Kidney (tissue), 14 donors: Measurements from ENCODE around the gene KRT1. TPM values are rescaled to one million over a fixed set of nuclear protein-coding genes. Genes with fewer than 3 reads are reported as not detected.

Experiments used
- DNase-seq, 5 donors: peaks; one replicate each; pipeline ENCODE4 v3.0.0-alpha.2; 2013 to 2020
- FAIRE-seq: peaks from 2 replicates; lab custom pipeline; 2012; peaks lifted over from hg19 to GRCh38; lab: Jason Lieb, UNC
- H3K27ac ChIP-seq, 2 donors: one replicate each; pipeline ENCODE4 v1.7.0; 2013; ENCODE audit warnings: low read depth in 2 of 2, low read length in 2 of 2, inconsistent platforms in 1 of 2
- H3K27me3 ChIP-seq: one replicate; pipeline ENCODE4 v1.7.1; 2013; ENCODE audit warnings: low read length, inconsistent platforms; ENCODE audit not compliant: control insufficient read depth, insufficient read depth
- H3K36me3 ChIP-seq, 3 donors: one replicate each; pipeline versions ENCODE4 v1.7.0 to v1.7.1; 2013; ENCODE audit warnings: low read length in 3 of 3, control low read depth in 1 of 3, inconsistent platforms in 1 of 3; ENCODE audit not compliant: insufficient read depth in 3 of 3, control insufficient read depth in 2 of 3
- H3K4me1 ChIP-seq, 3 donors: one replicate each; pipeline versions ENCODE4 v1.7.0 to v1.7.1; 2013; ENCODE audit warnings: low read length in 3 of 3, inconsistent platforms in 1 of 3, low read depth in 1 of 3; ENCODE audit not compliant: control insufficient read depth in 2 of 3, insufficient read depth in 2 of 3
- H3K4me3 ChIP-seq, 3 donors: one replicate each; pipeline versions ENCODE4 v1.7.0 to v1.8.1; 2013; ENCODE audit warnings: low read length in 3 of 3, control low read depth in 1 of 3, inconsistent platforms in 1 of 3
- H3K9ac ChIP-seq, 3 donors: one replicate each; pipeline versions ENCODE4 v1.7.0 to v1.7.1; 2013; ENCODE audit warnings: low read length in 3 of 3, control low read depth in 1 of 3, inconsistent platforms in 1 of 3
- H3K9me3 ChIP-seq, 3 donors: one replicate each; pipeline versions ENCODE4 v1.7.0 to v1.7.1; 2013; ENCODE audit warnings: low read length in 3 of 3, control low read depth in 1 of 3, inconsistent platforms in 1 of 3; ENCODE audit not compliant: control insufficient read depth in 2 of 3, insufficient read depth in 1 of 3
- intact Hi-C: fragments of 100-400 bp; cut with DNase I; formaldehyde crosslinking; loops from one replicate; pipeline ENCODE4 v1.11.1; 2022
- polyA plus RNA-seq: library from polyadenylated mRNA; stranded (reverse); fragments of 350-450 nt; fragmentation: Illumina TruSeq; extraction: RNeasy Lipid Tissue Mini Kit (QIAGEN cat#74804); gene quantifications from one replicate; pipeline ENCODE4 v1.2.3, GENCODE V29; 2014; ENCODE audit warnings: low read depth, low replicate concordance; ENCODE audit not compliant: insufficient read depth
- total RNA-seq: library from RNA; stranded (reverse); fragmentation: NEBNext Ultra II Directional; extraction: Animal tissue kit (Norgen Biotek cat#: 25700); gene quantifications from one replicate; pipeline ENCODE4 v1.2.1, GENCODE V29; 2021
- TF ChIP-seq, protein P1 (sequence below): IDR thresholded peaks from 3 replicates; pipeline ENCODE4 v1.5.1; 2012; ENCODE audit warnings: mild to moderate bottlenecking, moderate library complexity, borderline replicate concordance; ENCODE audit not compliant: insufficient read depth; ENCODE audit errors: extremely low read depth
- donor health status: control.
- donor health status: control.
- donor health status: control.
- donor health status: control.
- donor health status: control.
- donor health status: DM: yes; HTN: yes; CAD: no.
- donor health status: Normal renal cell carcinoma (clear cell type).

KRT1 gene
- total and polyA plus RNA-seq, 2 donors from 2014 or later: not detected

DNA sequence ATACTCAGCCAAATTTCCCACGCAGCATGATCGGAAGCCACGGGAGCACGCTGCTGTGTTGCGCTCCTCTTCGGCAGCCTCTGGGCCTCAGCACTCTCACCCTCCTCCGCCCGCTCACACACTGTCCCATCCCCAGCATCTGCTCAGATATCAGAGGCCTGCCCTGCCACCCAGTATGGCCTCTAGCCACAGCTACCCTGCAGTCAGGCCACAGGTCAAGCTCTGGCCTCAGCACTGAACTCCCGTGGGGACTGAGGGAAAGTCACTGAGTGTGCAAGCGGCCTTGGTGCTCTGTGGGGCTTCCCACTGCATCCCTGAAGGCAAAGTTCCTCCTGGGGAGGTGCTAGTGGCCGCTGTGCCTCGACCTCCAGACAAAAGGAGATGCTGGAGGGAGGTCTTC lies 21.1 kb upstream of the KRT1 start:
- Histone ChIP-seq H3K27me3 (no peaks in the 10 kb centered on the region), H3K4me3 (no peak overlapping the region), H3K36me3 (no peaks in the 10 kb centered on the region), H3K4me1 (no peaks in the 10 kb centered on the region), H3K27ac (no peak overlapping the region), H3K9ac (no peak overlapping the region), H3K9me3 (no peaks in the 10 kb centered on the region)
- DNase-seq (no peak), FAIRE-seq (no peak)
- TF ChIP-seq, protein P1, sequence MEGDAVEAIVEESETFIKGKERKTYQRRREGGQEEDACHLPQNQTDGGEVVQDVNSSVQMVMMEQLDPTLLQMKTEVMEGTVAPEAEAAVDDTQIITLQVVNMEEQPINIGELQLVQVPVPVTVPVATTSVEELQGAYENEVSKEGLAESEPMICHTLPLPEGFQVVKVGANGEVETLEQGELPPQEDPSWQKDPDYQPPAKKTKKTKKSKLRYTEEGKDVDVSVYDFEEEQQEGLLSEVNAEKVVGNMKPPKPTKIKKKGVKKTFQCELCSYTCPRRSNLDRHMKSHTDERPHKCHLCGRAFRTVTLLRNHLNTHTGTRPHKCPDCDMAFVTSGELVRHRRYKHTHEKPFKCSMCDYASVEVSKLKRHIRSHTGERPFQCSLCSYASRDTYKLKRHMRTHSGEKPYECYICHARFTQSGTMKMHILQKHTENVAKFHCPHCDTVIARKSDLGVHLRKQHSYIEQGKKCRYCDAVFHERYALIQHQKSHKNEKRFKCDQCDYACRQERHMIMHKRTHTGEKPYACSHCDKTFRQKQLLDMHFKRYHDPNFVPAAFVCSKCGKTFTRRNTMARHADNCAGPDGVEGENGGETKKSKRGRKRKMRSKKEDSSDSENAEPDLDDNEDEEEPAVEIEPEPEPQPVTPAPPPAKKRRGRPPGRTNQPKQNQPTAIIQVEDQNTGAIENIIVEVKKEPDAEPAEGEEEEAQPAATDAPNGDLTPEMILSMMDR: no peak
- intact Hi-C loops: no loop called here

DNA sequence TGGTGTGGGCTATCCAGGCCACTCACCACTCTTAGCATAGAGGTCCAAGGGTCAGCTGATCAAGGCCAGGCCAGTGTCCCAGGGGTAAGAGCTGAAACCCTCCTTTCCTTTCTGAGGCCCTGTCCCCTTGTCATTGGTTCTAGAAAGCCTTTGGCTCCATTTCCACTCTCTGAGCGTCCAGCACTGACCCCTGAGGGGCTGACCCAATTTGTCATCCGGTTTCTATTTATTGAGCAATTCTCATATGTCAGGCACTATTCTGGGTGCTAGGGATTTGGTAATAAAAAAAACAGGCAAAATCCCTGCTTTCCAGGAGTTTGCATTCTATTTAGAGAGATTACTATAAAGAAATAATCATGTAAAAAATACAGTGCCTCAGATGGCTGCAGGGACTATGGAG lies 19.8 kb upstream of the KRT1 start:
- DNase-seq (peak in 1 of 5 donors; percentile 49), FAIRE-seq (no peak)
- Histone ChIP-seq H3K36me3 (no peaks in the 10 kb centered on the region), H3K27me3 (no peaks in the 10 kb centered on the region), H3K4me3 (no peak overlapping the region), H3K27ac (no peak overlapping the region), H3K9ac (no peak overlapping the region), H3K4me1 (no peaks in the 10 kb centered on the region), H3K9me3 (no peaks in the 10 kb centered on the region)
- intact Hi-C loops: no loop called here
- TF ChIP-seq, protein P1: no peak

DNA sequence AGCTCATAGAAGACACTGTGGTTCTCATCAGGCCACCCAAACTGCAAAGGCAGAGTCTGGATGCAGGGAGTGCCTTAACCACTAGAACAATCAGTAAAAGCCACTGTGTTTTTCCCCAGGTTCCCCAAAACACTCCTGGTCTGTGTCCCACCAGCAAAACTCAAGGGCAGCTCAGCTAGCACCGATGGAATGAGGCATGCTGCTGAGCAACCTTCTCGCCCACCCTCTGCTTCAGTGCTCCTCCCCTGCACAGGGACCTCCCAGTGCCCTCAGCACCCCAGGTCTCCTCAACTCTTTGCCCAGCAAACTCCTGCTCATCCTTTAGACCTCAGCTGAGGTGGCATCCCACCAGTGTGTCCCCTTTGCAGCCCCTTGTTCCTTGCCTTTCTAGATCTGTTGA lies 19.2 kb upstream of the KRT1 start:
- no peaks in the 10 kb centered on the region for H3K27me3 ChIP-seq
- H3K9me3 ChIP-seq: no peaks in the 10 kb centered on the region
- TF ChIP-seq, protein P1: no peak
- no peaks in the 10 kb centered on the region for H3K36me3 ChIP-seq
- no peak overlapping the region for H3K9ac ChIP-seq
- intact Hi-C loops: no loop called here
- FAIRE-seq (no peak), DNase-seq (no peak)
- no peaks in the 10 kb centered on the region for H3K4me1 ChIP-seq
- H3K4me3 ChIP-seq: no peak overlapping the region
- no peak overlapping the region for H3K27ac ChIP-seq

DNA sequence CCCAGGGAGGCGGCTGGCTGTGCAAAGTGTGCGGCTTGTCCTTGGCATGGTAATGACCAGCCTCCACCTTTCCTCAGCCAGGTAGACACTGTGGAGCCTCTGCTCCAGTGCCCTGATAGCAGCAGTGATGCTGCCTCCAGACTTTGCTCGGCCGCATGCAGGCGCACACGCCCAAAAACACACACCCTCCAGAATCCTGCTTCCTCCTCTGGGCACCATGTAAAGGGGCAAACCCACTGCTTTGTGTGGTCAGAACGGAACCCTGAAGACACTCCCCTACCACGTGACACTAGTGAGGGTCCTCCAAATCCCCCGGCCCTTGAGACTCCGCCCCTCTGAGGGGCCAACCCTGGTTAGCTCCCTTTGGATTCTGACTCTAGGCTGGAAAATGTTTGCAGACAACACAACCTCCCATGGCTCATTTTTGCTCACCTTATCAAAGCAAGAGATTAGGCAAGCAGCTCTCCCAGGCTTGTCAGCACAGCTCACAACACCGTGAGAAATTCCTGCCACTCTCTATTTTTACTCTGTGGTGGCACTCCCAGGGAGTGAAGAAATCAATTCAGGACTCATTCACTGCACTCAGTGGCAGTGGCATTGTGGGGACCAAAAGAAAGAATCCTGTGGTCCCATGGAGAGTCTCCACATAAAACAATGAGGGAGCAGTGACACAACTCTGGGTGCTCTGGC lies 18.6 kb upstream of the KRT1 start:
- Histone ChIP-seq H3K27me3 (no peaks in the 10 kb centered on the region), H3K27ac (no peak overlapping the region)
- no peak for FAIRE-seq

More for the DNA sequence above, 18.6 kb upstream of the KRT1 start:
- H3K9ac ChIP-seq: no peak overlapping the region
- no peaks in the 10 kb centered on the region for H3K36me3 ChIP-seq
- DNase-seq: no peak
- TF ChIP-seq, protein P1: no peak
- intact Hi-C loops: no loop called here
- no peak overlapping the region for H3K4me3 ChIP-seq
- H3K9me3 ChIP-seq: no peaks in the 10 kb centered on the region
- no peaks in the 10 kb centered on the region for H3K4me1 ChIP-seq
